Measurements from ENCODE around the gene RAB37. TPM values are rescaled to one million over a fixed set of nuclear protein-coding genes. Genes with fewer than 3 reads are reported as not detected.
A peak's percentile ranks its signal among the peaks of the same experiment; 100 is the strongest.

Gene RAB37
- total and polyA plus RNA-seq, 2 of the 13 experiments (the other 11 are each of a cell fraction or from before 2014, with no cell fraction given) = 0.91 to 3.7 TPM

GRCh38 chr17:74776044-74776962, 39.2 kb downstream of the RAB37 start, which contains the start of gene NAT9 (continued):
- TF ChIP-seq ZNF18 (CRISPR knock-in tag; IDR thresholded peaks at IDR 0.05; ENCODE audit: insufficient replicate concordance) (peak; percentile 89), ZNF607 (CRISPR knock-in tag; IDR thresholded peaks at IDR 0.05; ENCODE audit: borderline replicate concordance) (peak; percentile 86; the same call in 1 of the 2 replicates), EP300 (IDR thresholded peaks at IDR 0.05; ENCODE audit: low read depth in 2 of 2, low read length in 2 of 2) (0 out of 4 replicates have a peak, but pooled peaks of 1 of the 2 experiments have one; percentile 43), EP300 (CRISPR knock-in tag; IDR thresholded peaks at IDR 0.05; ENCODE audit: borderline replicate concordance) (no peak; the same call in 1 of the 2 replicates), ZBTB43 (CRISPR knock-in tag; conservative IDR thresholded peaks at IDR 0.05) (no peak), ZC3H13 (CRISPR knock-in tag; IDR thresholded peaks at IDR 0.05) (peak; percentile 85), POLR2AphosphoS2 (IDR thresholded peaks at IDR 0.05; ENCODE audit: low read depth, low read length) (peak; percentile 82), HHEX (CRISPR knock-in tag; IDR thresholded peaks at IDR 0.05) (no peak), ZNF282 (IDR thresholded peaks at IDR 0.05; ENCODE audit: partially characterized antibody) (no peak), MXI1 (IDR thresholded peaks at IDR 0.05; ENCODE audit: borderline replicate concordance, low read depth, low read length) (peak; percentile 96; the same call in 2 of the 3 replicates), KLF11 (CRISPR knock-in tag; IDR thresholded peaks at IDR 0.05) (peak; percentile 86; the same call in 1 of the 2 replicates), RELA (CRISPR knock-in tag; IDR thresholded peaks at IDR 0.05) (peak; percentile 79; the same call in 1 of the 2 replicates), ZNF839 (CRISPR knock-in tag; IDR thresholded peaks at IDR 0.05; ENCODE audit: borderline replicate concordance) (no peak), REST (IDR thresholded peaks at IDR 0.05; ENCODE audit: borderline replicate concordance in 1 of 2, low read depth in 1 of 2, low read length in 2 of 2) (peak; percentile 37 to 81), ZMAT3 (CRISPR knock-in tag; conservative IDR thresholded peaks at IDR 0.05) (peak; percentile 51), TSC22D2 (CRISPR knock-in tag; IDR thresholded peaks at IDR 0.05; ENCODE audit: borderline replicate concordance) (0 out of 2 replicates have a peak, but pooled peaks have one; percentile 26), JUN (CRISPR knock-in tag; IDR thresholded peaks at IDR 0.05) (peak; percentile 28; the same call in 1 of the 2 replicates), ZSCAN22 (CRISPR knock-in tag; IDR thresholded peaks at IDR 0.05) (0 out of 2 replicates have a peak, but pooled peaks have one; percentile 2), ZNF543 (CRISPR knock-in tag; IDR thresholded peaks at IDR 0.05) (0 out of 2 replicates have a peak, but pooled peaks have one; percentile 30), KLF6 (CRISPR knock-in tag; IDR thresholded peaks at IDR 0.05) (peak; percentile 94)
- TF ChIP-seq, protein P1, sequence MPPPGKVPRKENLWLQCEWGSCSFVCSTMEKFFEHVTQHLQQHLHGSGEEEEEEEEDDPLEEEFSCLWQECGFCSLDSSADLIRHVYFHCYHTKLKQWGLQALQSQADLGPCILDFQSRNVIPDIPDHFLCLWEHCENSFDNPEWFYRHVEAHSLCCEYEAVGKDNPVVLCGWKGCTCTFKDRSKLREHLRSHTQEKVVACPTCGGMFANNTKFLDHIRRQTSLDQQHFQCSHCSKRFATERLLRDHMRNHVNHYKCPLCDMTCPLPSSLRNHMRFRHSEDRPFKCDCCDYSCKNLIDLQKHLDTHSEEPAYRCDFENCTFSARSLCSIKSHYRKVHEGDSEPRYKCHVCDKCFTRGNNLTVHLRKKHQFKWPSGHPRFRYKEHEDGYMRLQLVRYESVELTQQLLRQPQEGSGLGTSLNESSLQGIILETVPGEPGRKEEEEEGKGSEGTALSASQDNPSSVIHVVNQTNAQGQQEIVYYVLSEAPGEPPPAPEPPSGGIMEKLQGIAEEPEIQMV (CRISPR knock-in tag; IDR thresholded peaks at IDR 0.05; ENCODE audit: low read depth) = peak; percentile 92

Measured in HepG2 (cell line).